SU-DHL-6 (cell line): Measurements from ENCODE around the gene EIF4E.

ENCODE experiments used
- H2AFZ ChIP-seq: fragments of 200-600 bp; sonication (generic); 2 replicates; pipeline ENCODE4 v1.6.1; 2014; ENCODE audit warnings: low read depth, mild to moderate bottlenecking, moderate library complexity, mixed read lengths, antibody characterized with exemption, low read length; ENCODE audit not compliant: severe bottlenecking
- H3F3A ChIP-seq: fragments of 200-600 bp; shearing (Covaris generic); 2 replicates; pipeline ENCODE4 v1.6.0; 2016; ENCODE audit warnings: antibody characterized with exemption, mild to moderate bottlenecking; ENCODE audit not compliant: insufficient read depth
- H3K27ac ChIP-seq: fragments of 200-600 bp; sonication (generic); 2 replicates; pipeline ENCODE4 v1.5.1; 2016; ENCODE audit warnings: low read depth, mild to moderate bottlenecking, low read length, moderate library complexity, mixed read lengths
- H3K27me3 ChIP-seq: fragments of 200-600 bp; sonication (generic), shearing (Covaris generic); 2 replicates; pipeline ENCODE4 v1.6.0; 2014; ENCODE audit warnings: mild to moderate bottlenecking, low read length
- H3K36me3 ChIP-seq: fragments of 200-600 bp; sonication (generic); 2 replicates; pipeline ENCODE4 v1.6.1; 2014; ENCODE audit warnings: mild to moderate bottlenecking, low read length, mixed read lengths
- H3K4me2 ChIP-seq: fragments of 300-600, 200-600 bp; shearing (Covaris generic), sonication (generic); 2 replicates; pipeline ENCODE4 v1.6.0; 2014; ENCODE audit warnings: low read length, low read depth, mild to moderate bottlenecking; ENCODE audit not compliant: poor library complexity, severe bottlenecking
- H3K4me3 ChIP-seq: fragments of 200-600 bp; sonication (generic); 2 replicates; pipeline ENCODE4 v1.5.1; 2014; ENCODE audit warnings: antibody characterized with exemption, low read length, mild to moderate bottlenecking, mixed read lengths; ENCODE audit not compliant: insufficient read depth, poor library complexity, severe bottlenecking
- H3K79me2 ChIP-seq: fragments of 200-600 bp; sonication (generic); 2 replicates; pipeline ENCODE4 v1.6.1; 2014; ENCODE audit warnings: mild to moderate bottlenecking, low read length, moderate library complexity; ENCODE audit not compliant: insufficient read depth
- H3K9ac ChIP-seq: fragments of 200-600 bp; sonication (generic); 2 replicates; pipeline ENCODE4 v1.7.0; 2014; ENCODE audit warnings: mild to moderate bottlenecking, low read length
- H3K9me2 ChIP-seq: fragments of 200-600 bp; sonication (generic); replicated peaks from 2 replicates; pipeline ENCODE4 v1.6.1; 2014; ENCODE audit warnings: low read length; ENCODE audit not compliant: insufficient read depth
- H3K9me3 ChIP-seq: fragments of 200-600 bp; sonication (generic); 2 replicates; pipeline ENCODE4 v1.6.1; 2014; ENCODE audit warnings: low read length, mixed read lengths; ENCODE audit not compliant: insufficient read depth
- H4K20me1 ChIP-seq: fragments of 200-600 bp; sonication (generic); 2 replicates; pipeline ENCODE4 v1.6.1; 2014; ENCODE audit warnings: low read depth, mild to moderate bottlenecking, antibody characterized with exemption, low read length, moderate library complexity, mixed read lengths
- EZH2phosphoT487 ChIP-seq: fragments of 200-600 bp; sonication (generic), shearing (Covaris generic); conservative IDR thresholded peaks from 2 replicates; pipeline ENCODE4 v1.6.1; 2018; ENCODE audit warnings: mild to moderate bottlenecking, antibody characterized with exemption, low read length, moderate library complexity, mixed read lengths
- TF ChIP-seq, protein P1 (sequence below): fragments of 200-600 bp; sonication (generic); IDR thresholded peaks from one replicate; pipeline ENCODE4 v1.5.1; 2017; ENCODE audit warnings: antibody characterized with exemption, mild to moderate bottlenecking, low read length, moderate library complexity; ENCODE audit not compliant: insufficient read depth, poor library complexity, severe bottlenecking

Gene EIF4E

DNA sequence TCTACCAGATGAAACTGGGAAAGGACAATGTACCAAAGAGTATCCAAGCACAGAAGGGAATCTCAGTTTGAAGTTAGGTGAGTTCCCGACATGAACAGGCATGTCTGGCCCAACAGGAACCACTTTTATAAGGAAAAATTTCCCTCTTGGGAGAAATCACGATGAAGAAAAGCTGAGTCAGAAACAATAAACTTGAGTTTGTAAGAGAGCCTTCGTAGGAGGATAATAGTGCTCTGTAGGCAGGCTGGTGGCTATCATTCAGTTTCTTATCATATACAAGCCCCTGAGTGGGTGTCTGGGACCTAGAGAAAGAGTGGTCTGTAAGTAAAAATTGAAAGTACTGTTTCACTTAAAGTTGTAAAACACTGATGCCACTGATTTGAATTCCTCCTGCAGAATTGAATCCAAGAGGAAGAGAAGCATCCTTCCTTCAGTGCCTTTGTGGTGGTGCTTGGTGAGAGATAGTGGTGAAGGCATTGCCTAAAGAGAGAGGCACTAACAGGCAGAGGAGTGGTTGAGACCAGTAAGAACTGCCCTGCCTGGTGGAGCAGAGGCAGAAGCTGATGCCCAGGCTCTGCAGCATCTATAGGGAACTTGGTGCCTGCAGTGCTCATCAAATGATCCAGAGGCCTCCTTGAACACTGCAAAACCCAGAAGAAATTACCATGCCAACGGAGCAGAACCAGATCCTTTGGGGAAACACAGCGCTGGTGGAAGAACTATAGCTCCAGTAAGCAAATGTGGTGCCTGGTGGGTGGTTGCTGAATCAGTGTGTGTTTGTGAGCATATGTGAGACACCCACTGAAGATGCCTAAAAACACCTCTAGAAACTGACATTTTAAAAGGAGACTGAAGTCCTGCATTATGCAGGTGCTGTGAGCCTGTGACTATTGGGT, 34.9 kb upstream of the EIF4E start:
- no peak overlapping the region for H3K9ac ChIP-seq
- H4K20me1 ChIP-seq: no peaks in the 10 kb centered on the region
- H3F3A ChIP-seq: no peaks in the 10 kb centered on the region
- H3K9me2 ChIP-seq: no peaks in the 10 kb centered on the region
- no peaks in the 10 kb centered on the region for H3K36me3 ChIP-seq
- H3K79me2 ChIP-seq: no peaks in the 10 kb centered on the region
- no peak overlapping the region for H3K27ac ChIP-seq
- no peak overlapping the region for H2AFZ ChIP-seq
- H3K27me3 ChIP-seq: no peaks in the 10 kb centered on the region
- no peak for TF ChIP-seq EZH2phosphoT487
- TF ChIP-seq, protein P1, sequence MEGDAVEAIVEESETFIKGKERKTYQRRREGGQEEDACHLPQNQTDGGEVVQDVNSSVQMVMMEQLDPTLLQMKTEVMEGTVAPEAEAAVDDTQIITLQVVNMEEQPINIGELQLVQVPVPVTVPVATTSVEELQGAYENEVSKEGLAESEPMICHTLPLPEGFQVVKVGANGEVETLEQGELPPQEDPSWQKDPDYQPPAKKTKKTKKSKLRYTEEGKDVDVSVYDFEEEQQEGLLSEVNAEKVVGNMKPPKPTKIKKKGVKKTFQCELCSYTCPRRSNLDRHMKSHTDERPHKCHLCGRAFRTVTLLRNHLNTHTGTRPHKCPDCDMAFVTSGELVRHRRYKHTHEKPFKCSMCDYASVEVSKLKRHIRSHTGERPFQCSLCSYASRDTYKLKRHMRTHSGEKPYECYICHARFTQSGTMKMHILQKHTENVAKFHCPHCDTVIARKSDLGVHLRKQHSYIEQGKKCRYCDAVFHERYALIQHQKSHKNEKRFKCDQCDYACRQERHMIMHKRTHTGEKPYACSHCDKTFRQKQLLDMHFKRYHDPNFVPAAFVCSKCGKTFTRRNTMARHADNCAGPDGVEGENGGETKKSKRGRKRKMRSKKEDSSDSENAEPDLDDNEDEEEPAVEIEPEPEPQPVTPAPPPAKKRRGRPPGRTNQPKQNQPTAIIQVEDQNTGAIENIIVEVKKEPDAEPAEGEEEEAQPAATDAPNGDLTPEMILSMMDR: no peak
- no peaks in the 10 kb centered on the region for H3K9me3 ChIP-seq
- H3K4me2 ChIP-seq: no peak overlapping the region
- H3K4me3 ChIP-seq: no peak overlapping the region

- no peaks in the 10 kb centered on the region for H3K36me3 ChIP-seq
- H3K9me3 ChIP-seq: no peaks in the 10 kb centered on the region
- no peaks in the 10 kb centered on the region for H3K27me3 ChIP-seq
- no peak overlapping the region for H3K4me2 ChIP-seq
- no peaks in the 10 kb centered on the region for H4K20me1 ChIP-seq
- no peaks in the 10 kb centered on the region for H3F3A ChIP-seq
- no peak overlapping the region for H2AFZ ChIP-seq
- H3K9me2 ChIP-seq: no peaks in the 10 kb centered on the region
- H3K79me2 ChIP-seq: no peaks in the 10 kb centered on the region
- no peak overlapping the region for H3K4me3 ChIP-seq
- TF ChIP-seq EZH2phosphoT487: no peak
- TF ChIP-seq, protein P1: no peak
- H3K9ac ChIP-seq: no peak overlapping the region
- H3K27ac ChIP-seq: no peak overlapping the region
Measured at GRCh38 chr4:98961770-98962169, 32.8 kb upstream of the EIF4E start.

DNA sequence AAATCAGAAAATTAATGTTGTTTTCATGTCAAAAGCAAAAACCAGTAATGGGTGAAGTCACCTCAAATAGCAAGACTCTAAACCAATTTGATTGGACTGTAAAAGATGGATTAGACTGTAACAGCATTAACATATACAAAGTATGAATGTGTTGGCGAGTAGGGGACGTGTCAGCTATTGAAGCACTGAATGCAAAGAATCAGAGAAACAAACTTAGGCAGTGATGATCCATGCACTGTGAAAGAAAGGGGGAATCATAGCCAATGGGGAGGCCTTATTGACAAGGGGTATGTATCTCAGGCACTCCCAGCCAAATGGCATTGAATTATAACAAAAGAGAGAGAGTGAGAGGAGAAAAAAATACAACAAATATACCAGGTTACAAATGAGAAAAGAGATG, 30.5 kb upstream of the EIF4E start:
- H3K4me2 ChIP-seq: no peak overlapping the region
- H3K9me3 ChIP-seq: no peaks in the 10 kb centered on the region
- no peaks in the 10 kb centered on the region for H3K79me2 ChIP-seq
- no peak overlapping the region for H3K4me3 ChIP-seq
- TF ChIP-seq, protein P1: no peak
- no peak for TF ChIP-seq EZH2phosphoT487
- no peaks in the 10 kb centered on the region for H4K20me1 ChIP-seq
- H3K9me2 ChIP-seq: no peaks in the 10 kb centered on the region
- no peak overlapping the region for H3K9ac ChIP-seq
- no peaks in the 10 kb centered on the region for H3K27me3 ChIP-seq
- no peak overlapping the region for H2AFZ ChIP-seq
- no peak overlapping the region for H3K27ac ChIP-seq
- H3K36me3 ChIP-seq: no peaks in the 10 kb centered on the region
- no peaks in the 10 kb centered on the region for H3F3A ChIP-seq
